Adrenal gland (tissue), 12 donors: Measurements from ENCODE around the gene CEBPG. TPM values are rescaled to one million over a fixed set of nuclear protein-coding genes. Genes with fewer than 3 reads are reported as not detected.

Experiments
- DNase-seq, 7 donors: peaks; one replicate each; pipeline ENCODE4 v3.0.0-alpha.2; 2019 to 2020
- H3K27ac ChIP-seq, 5 donors: fragments of 200-600 bp; sonication (generic) in 4 of 5; 1 replicate in 3 of 5; 2 replicates in 2 of 5; pipeline versions ENCODE4 v1.5.1 to v1.8.0; 2016 to 2020; ENCODE audit warnings: mild to moderate bottlenecking in 1 of 5
- H3K27me3 ChIP-seq: fragments of 200-600 bp; 2 replicates; pipeline ENCODE4 v1.8.0; 2021
- H3K36me3 ChIP-seq, 2 donors: fragments of 200-600 bp; replicated peaks in 1 of 2; 1 replicate in 1 of 2; 2 replicates in 1 of 2; pipeline versions ENCODE4 v1.5.1 to v1.8.0; 2018 to 2022
- H3K4me1 ChIP-seq, 2 donors: fragments of 200-600 bp; replicated peaks in 1 of 2; 1 replicate in 1 of 2; 2 replicates in 1 of 2; pipeline versions ENCODE4 v1.5.1 to v1.8.0; 2018 to 2021
- H3K4me3 ChIP-seq, 4 donors: fragments of 200-600 bp; sonication (generic) in 3 of 4; one replicate each; pipeline ENCODE4 v1.5.1; 2016 to 2018
- H3K9me3 ChIP-seq, 3 donors: fragments of 200-600 bp; sonication (generic) in 1 of 3; replicated peaks in 1 of 3; 1 replicate in 2 of 3; 2 replicates in 1 of 3; pipeline versions ENCODE4 v1.5.1 to v1.8.0; 2016 to 2021
- CTCF ChIP-seq, 6 experiments: fragments of 450-650 bp in 4 of 6; fragments of 200-600 bp in 2 of 6; sonication (generic) in 1 of 6; IDR thresholded peaks; 1 replicate in 5 of 6; 2 replicates in 1 of 6; pipeline versions ENCODE4 v1.5.1 to v1.8.0; 2016 to 2021; ENCODE audit warnings: antibody characterized with exemption in 6 of 6, mild to moderate bottlenecking in 2 of 6, moderate library complexity in 1 of 6
- POLR2A ChIP-seq, 2 donors: fragments of 450-650 bp; IDR thresholded peaks; one replicate each; pipeline ENCODE4 v1.6.1; 2017; ENCODE audit warnings: antibody characterized with exemption in 2 of 2, mild to moderate bottlenecking in 2 of 2, moderate library complexity in 1 of 2
- WGBS, 4 donors: extraction: QIAGEN DNeasy Blood & Tissue Kit in 2 of 4; methylation state at CpG; one replicate each; pipeline versions ENCODE4 v1.1.5 to v1.1.7; 2013 to 2017; 5-methylcytosine and 5-hydroxymethylcytosine counted together
- intact Hi-C, 2 donors: fragments of 100-400 bp; cut with DNase I; formaldehyde crosslinking; loops; one replicate each; pipeline versions ENCODE4 v1.14.1 to v1.15.0; 2022 to 2023
- polyA plus RNA-seq, 3 donors: library from polyadenylated mRNA; stranded (reverse); fragments of 200-250 nt in 2 of 3; fragments of 350-450 nt in 1 of 3; fragmentation: Illumina TruSeq in 1 of 3; extraction: RNeasy Lipid Tissue Mini Kit (QIAGEN cat#74804) in 1 of 3; gene quantifications; one replicate each; pipeline ENCODE4 v1.2.3, GENCODE V29; 2013 to 2014
- total RNA-seq, 9 donors: library from RNA; depleted of rRNA in 4 of 9; stranded (reverse); fragments of >200 nt in 4 of 9; fragments of 120-200 nt in 1 of 9; fragmentation: NEBNext Ultra II Directional in 1 of 9; extraction: Animal tissue kit (Norgen Biotek cat#: 25700) in 1 of 9; gene quantifications; one replicate each; pipeline versions ENCODE4 v1.1.0 to v1.2.4, GENCODE V29; 2013 to 2023
- donor health status: healthy with polysubstance abuse.
- donor health status: Bipolar disorder and iron deficiency.
- donor health status: DM: yes; HTN: yes; CAD: no.
- donor health status: DM: no; HTN: no; CAD: no.
- donor health status: DM: no; HTN: no; CAD: no.
- donor health status: DM: yes; HTN: yes; CAD: no.

The CEBPG gene
- total and polyA plus RNA-seq, 12 donors = 8.9 to 21.9 (median 10.7) TPM

DNA sequence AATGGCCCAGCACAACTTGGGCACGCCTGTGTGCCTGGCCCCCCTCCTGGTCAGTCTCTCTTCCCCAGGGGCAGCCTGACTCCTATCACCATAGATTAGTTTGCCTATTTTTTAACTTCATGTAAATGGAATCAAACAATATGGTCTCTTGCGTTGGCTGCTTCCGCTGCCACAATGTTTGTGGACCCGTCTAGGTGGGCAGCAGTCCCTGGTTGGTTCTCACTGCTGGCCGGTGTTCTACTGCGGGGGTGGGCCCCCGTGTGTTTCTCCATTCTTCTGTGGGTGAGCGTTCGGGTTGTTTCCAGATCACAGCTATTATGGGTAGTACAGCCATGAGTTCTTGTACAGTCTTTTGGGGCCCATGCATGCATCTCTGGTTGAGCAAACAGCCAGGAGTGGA is 47.3 kb downstream of the CEBPG start:
- DNase-seq = no peak
- H3K27me3 ChIP-seq = no peaks in the 10 kb centered on the region
- no peak overlapping the region for H3K27ac ChIP-seq
- no peak overlapping the region for H3K4me3 ChIP-seq
- 81 to 97% (median 93%) methylated on average over 9 of the region's 9 CpGs for WGBS, 4 donors
- TF ChIP-seq POLR2A (IDR thresholded peaks at IDR 0.05) = no peak
- no peak for TF ChIP-seq CTCF (IDR thresholded peaks at IDR 0.05)
- H3K4me1 ChIP-seq = no peaks in the 10 kb centered on the region
- H3K9me3 ChIP-seq = no peaks in the 10 kb centered on the region
- intact Hi-C loops = no loop called here
- H3K36me3 ChIP-seq = no peaks in the 10 kb centered on the region

DNA sequence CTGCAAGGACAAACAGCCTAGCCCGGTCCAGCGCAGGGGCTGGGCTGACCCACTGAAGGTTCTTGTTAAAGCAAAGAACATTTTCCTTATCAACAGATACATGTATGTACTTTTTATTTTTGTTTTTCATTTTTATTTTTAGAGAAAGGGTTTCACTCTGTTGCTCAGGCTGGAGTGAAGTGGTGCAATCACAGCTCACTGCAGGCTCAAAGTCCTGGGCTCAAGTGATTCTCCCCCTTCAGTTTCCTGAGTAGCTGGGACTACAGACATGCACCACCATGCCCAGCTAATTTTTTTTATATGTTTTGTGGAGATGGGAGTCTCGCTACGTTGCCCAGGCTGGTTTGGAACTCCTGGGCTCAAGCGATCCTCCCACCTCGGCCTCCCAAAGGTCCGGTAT is 47.9 kb downstream of the CEBPG start:
- DNase-seq = no peak
- H3K4me3 ChIP-seq = no peak overlapping the region
- H3K4me1 ChIP-seq = no peaks in the 10 kb centered on the region
- no peak overlapping the region for H3K27ac ChIP-seq
- H3K9me3 ChIP-seq = no peaks in the 10 kb centered on the region
- H3K27me3 ChIP-seq = no peaks in the 10 kb centered on the region
- intact Hi-C loops = no loop called here
- TF ChIP-seq CTCF (IDR thresholded peaks at IDR 0.05) (no peak), POLR2A (IDR thresholded peaks at IDR 0.05) (no peak)
- no peaks in the 10 kb centered on the region for H3K36me3 ChIP-seq
- WGBS, 4 donors = 95 to 99% (median 97%) methylated on average over 5 to 7 of the region's 7 CpGs

- H3K27me3 ChIP-seq = no peaks in the 10 kb centered on the region
- TF ChIP-seq POLR2A (IDR thresholded peaks at IDR 0.05) = no peak
- no peak for TF ChIP-seq CTCF (IDR thresholded peaks at IDR 0.05)
- no peaks in the 10 kb centered on the region for H3K36me3 ChIP-seq
- 96% methylated on average over 3 of the region's 3 CpGs for WGBS, 4 donors
- H3K27ac ChIP-seq = no peak overlapping the region
- no peak for DNase-seq
- no peaks in the 10 kb centered on the region for H3K4me1 ChIP-seq
- no peaks in the 10 kb centered on the region for H3K9me3 ChIP-seq
- intact Hi-C loops = no loop called here
- H3K4me3 ChIP-seq = no peak overlapping the region
Measured at GRCh38 chr19:33422369-33423180, 49.1 kb downstream of the CEBPG start.

DNA sequence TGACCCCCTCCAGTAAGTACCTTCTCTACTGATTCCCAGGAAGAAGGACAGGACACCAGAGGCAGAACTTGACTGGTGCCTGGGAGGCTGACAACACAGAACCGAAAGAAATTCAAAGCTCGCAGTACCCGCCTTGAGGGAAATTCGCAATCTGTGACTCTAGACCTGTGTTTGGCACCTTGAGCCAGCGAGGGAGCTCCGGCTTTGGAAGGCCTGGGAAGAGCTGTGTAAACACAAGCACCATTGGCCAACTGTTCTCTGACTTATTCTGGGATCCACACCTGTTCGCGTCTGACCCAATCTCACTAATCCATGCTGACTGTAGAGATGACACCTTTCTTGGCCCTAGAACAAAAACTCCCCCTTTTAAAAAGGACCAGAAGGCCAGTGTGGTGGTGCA is 50.7 kb downstream of the CEBPG start:
- no peaks in the 10 kb centered on the region for H3K9me3 ChIP-seq
- no peak overlapping the region for H3K27ac ChIP-seq
- DNase-seq = no peak
- no peaks in the 10 kb centered on the region for H3K4me1 ChIP-seq
- intact Hi-C loops = no loop called here
- H3K27me3 ChIP-seq = no peaks in the 10 kb centered on the region
- no peak for TF ChIP-seq CTCF (IDR thresholded peaks at IDR 0.05)
- TF ChIP-seq POLR2A (IDR thresholded peaks at IDR 0.05) = no peak
- H3K4me3 ChIP-seq = no peak overlapping the region
- H3K36me3 ChIP-seq = no peaks in the 10 kb centered on the region
- WGBS, 4 donors = 96 to 98% (median 97%) methylated on average over 8 of the region's 8 CpGs
